ENCODE results near the gene DNER.
"Not testable (repeated sequence)": the region's sequence is repeated elsewhere in the genome, so short reads cannot be mapped to it uniquely, and the experiment has no call there.

The DNER gene

DNA sequence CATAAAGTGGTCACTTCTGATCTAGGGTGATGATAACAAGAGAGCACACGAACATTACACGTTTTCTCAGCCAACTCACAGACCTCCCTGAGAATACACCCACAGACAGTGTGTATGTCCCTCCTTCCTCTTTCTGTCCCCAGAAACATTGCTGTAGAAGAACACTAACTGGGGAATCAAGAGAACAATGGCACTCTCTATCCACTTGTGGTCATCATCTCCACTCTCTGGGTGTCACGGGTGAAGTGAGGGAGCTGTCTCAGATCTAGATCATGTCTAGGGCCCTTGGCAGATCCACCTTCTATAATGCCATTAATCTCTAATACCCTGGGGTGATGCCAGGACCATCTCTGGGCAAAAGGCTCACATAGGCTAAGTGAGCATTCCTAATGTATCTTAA lies 97.9 kb downstream of the DNER start:
- no peak for DNase-seq

DNA sequence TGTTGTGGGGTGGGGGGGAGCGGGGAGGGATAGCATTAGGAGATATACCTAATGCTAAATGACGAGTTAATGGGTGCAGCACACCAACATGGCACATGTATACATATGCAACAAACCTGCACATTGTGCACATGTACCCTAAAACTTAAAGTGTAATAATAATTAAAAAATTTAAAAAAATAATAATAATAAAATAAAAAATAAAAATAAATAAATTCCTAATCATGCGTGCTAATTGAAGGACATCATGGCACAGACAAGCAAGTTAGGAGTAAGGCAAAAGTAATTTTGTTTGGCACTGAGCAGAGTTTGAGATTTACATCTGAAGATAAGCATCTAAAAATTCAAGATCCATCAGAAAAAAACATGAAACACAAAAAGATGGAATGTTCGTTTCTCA lies 100.3 kb downstream of the DNER start:
- not testable (repeated sequence) for DNase-seq

DNA sequence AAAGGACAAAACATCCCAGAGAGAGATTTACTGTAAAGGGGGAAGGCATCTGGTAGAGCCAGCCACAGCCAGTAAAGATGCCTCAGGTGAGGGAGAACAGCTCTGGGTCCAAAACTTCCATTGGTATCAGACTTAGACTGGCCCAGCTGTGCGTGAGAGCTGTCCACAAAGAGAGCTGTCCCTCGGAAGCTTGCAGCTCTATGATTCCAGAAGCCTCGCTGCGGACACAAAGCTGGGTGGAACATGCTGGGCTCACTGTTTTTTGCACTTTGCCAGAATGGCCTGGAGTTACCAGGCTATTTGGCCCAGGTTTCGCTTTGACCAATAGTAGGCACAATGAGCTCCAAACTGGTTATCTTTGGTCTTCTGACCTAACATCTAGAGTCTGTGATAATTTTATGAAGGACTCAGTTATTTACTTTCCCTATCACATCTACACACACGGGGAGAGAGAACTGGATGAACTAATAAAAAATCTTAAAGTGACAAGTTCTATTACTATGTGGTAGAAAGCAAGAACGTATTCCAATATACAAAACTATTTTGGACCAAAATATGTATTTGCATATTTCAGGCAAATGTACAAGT lies 101.9 kb downstream of the DNER start:
- no peak for DNase-seq

DNA sequence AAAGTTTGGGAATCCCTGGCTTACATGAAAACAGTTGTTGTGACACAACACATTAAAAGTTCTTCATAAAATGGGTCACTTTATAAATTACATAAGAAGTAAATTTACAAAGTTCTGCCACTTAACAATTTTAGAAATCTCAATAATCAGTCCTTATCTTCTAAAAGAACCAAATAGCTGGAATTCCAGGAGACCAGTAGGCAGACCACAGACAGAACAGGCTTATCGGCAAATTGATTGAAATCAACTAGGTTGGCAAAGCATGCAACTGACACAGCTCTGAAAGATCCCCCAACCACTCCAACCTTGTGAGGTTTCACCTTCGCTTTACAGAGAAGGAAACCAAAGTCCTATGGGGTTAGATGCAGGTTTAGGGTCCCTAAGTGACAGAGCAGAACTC lies 103.0 kb downstream of the DNER start:
- no peak for DNase-seq

DNA sequence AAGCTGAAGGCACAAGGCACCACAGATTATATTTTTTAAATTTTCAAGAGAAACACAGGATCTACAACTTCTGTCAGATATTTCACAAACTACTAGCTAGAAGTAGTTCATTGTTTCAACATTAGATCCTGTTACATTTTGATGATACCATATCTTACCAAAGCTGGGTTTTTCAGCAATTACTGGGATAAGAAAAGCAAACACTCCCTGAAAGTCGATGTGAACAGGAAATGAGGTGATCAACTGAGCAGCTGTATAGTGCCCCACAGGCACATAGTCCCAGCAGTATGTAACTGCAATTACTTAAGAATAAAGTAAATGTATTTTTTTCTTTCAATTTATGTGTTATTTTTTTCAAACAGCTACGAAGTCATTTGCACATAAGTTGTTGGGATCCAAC lies 103.5 kb downstream of the DNER start:
- no peak for DNase-seq

DNA sequence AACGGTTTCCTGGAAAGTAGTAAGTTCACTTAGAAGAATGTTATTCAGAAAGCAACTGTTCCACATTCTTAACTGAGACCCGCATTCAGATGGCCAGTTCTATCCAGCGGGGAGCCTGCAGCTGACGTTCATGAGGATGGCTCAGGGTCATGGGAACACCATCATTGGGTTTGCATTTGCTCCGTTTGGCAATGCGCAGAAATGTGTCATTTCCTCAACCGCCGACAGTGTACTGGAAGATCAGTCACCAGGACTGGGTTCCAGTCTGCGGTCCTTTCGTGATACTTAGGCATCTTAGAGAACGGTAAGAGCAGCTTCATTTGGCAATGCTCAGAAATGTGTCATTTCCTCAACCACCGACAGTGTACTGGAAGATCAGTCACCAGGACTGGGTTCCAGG lies 104.0 kb downstream of the DNER start:
- DNase-seq = no peak

DNA sequence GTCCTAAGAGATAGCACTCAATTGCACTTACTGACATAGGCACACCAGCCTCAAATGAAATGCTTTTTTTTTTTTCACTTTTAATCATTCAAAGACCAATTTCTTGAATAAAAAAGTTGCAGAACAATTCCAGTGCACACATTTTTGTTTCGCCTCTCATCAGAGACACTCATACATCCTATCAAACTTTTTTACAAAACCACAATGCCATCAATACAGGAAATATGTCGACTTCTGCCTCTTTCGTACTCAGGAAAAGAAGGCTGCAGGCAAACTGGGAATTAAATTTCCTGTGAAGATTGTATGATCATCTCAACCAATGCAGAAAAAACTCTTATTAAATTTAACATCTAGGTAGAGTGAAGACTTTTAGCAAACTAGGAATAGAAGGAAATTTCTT lies 112.4 kb downstream of the DNER start:
- DNase-seq = no peak

DNA sequence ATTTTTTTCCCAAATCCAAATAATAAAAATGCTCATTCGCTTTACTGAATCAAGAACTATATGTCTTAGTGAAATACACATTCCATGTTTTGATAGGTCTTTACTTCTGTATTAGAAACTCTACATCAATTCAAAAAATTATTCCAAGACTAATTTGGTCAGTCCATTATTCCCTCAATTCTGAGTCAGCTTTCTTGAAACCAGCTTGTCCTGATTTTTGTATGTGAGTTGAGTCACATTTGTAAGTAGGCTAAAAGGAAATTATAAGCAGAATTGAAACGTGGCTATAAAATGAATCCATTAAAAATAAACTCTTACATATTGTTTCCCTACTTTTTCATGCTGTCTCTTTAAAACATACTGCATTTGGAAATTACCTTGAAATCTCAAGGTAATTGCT lies 113.0 kb downstream of the DNER start:
- DNase-seq = no peak

DNA sequence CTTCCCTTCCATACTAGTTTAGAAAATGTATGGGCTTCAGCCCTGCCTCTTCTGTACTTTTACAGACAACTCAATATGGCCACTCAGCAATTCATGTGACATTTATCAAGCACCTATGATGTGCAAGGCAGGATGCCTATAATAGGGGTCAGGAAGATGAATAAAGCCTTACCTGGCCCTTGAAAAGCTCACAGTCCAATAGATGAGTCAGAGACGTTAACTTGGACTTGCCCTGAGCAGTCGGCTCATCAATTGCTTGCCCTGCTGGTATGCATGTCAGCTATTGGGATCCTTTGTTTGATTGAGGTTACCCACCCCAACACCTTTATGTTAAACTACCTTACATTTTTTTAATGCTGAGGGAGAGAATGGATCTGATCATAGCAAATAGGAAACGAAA lies 116.1 kb downstream of the DNER start:
- no peak for DNase-seq

DNA sequence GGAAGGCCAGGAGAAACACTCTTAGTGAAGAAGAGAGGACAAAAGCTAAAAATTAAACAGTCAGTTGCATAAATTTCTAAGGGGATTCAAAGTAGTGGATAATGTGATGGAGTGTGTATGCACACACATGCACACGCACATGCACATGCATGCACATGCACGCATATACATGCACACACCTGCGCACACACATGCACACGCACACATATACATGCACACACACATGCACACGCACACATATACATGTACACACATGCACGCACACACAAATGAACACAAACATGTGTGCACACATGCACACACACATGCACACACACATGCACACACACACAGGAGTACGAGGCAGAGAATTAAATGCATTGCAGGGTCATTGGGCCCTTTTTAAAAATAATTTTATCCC lies 117.6 kb downstream of the DNER start:
- no peak for DNase-seq

DNA sequence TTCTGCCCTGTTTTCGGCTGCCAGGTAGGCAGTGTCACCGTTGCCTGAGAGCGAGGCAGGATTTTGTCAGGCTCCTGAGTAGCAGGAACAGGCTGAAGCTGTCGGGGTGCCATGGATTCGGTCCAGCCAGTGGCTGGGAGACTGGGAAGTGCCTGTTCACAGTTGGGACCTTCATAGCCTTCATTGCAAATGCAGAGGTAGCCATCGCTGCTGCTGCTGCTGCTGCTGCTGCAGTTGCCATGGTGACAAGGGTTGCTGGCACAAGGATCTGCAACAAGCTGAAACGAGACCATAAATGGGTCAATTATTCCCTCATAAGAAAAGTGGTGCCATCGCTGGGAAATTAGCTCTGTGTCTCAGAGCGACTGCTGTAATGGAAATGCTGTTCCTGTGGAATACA lies 122.7 kb downstream of the DNER start:
- no peak for DNase-seq

DNA sequence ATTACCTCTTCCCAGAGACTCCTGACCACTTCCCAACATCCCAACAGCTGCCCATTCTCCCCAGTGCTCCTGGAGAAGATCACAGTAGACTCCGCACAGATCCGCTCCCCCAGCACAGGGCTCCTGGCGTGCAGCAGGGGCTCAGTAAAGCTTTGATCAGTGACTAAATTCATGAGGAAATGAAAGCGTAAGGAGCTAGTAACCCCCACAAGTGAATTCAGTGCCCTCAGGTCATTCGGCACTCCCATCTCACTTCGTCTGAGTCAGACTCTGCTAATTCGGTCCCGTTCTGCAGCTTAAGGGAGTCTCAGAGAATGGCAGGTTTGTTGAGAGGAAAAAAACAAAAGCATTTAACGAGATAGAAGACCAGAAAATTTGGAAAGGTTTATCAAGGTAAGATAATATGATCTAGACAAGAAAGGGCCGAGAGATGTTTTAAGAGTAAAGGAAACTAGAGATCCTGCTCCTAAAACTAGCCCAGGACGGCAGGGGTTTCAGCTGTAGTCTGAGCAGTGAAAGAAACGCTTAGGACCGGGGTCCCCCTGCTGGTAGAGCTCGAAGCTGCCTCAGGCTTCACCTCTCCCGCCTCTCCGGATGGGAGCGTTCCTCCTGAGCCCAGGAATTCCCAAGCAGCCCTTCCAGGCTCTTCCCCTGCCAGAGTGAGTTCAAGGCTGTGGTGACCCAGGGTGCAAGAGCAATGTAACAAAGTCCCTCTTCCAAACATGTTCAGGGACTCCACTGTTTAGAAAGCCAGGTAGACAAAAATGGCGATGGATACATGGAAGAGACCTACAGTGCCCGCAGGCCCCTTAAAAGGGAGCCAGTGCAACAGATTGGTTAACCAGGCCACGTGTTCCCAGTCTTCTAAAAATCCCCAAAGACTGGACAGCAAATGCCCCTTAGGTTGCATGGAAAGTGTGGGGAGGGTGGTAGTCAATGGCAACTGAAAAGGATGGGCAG lies 127.3 kb downstream of the DNER start:
- no peak for DNase-seq

DNA sequence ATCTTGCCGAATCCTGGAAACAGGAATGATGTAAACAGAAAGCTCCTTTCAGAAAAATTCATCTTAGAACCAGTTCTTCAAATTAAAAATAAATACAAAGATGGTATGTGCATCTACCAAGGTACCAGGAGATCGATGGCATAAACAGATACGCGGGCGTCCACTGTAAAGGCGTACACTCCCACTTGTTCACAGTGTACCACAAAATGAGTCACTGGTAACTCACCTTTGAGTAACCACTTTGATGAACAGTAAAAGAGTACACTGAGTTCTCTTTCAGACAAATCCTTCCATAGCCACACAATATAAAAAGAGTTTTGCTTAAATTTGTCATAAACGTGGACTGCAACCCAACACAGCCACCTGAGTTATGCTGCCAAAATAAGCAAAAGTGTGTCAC lies 128.3 kb downstream of the DNER start:
- DNase-seq = no peak

DNA sequence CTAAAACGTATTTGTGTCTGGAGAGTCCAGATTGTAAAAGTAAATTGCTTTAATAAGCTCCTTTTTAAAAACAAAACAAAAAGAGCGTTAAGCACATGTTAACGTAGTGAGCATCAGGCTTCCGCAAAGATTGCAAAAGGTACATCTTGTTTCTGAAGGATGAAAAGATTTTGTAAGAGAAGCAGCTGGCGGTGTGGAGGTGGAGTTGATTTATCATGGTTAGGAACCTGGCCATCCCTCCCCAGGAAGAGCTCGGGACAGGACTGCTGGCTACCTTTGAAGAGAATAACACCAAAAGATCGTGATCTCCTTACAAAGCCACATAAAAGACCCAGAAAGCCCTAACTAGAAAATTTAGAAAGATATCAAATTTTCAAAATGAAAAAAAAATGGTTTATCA lies 132.2 kb downstream of the DNER start:
- DNase-seq = no peak

DNA sequence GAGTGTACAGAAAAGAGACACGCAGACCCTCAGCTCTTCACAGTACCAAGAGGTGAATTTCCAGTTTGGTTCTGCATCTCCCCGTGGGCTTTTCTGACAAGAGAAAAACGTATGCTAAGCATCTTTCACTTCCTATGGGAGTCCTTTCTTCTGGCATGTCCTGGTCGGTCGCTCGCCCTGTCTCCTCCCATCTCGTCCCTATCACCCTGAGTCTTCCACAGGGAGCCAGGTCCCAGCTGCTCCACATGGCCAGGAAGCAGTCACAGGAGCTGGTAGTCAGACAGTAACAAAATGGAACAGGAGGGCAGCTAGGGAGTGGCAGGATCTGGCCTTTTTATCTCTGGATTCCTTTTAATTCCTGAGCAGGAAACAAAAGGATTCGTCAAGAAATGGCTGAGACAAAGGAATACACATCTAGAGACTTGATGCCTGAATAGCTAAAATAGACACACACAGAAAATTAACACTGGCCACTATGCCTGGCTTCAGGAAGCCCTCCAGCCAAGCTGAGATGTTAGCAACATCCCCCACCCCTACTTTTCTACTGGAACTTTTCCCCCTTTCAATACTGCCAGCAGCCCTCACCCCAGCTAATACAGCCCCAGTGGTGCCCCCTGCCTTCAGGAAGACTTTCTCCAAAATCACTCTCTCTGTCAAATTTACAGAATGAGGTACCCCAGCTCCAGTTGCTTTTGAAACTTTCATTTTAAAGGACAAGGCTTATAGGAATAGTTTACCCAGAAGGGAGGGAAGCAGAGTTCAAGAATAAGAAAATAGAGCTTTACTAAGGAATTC lies 136.1 kb downstream of the DNER start:
- no peak for DNase-seq

DNA sequence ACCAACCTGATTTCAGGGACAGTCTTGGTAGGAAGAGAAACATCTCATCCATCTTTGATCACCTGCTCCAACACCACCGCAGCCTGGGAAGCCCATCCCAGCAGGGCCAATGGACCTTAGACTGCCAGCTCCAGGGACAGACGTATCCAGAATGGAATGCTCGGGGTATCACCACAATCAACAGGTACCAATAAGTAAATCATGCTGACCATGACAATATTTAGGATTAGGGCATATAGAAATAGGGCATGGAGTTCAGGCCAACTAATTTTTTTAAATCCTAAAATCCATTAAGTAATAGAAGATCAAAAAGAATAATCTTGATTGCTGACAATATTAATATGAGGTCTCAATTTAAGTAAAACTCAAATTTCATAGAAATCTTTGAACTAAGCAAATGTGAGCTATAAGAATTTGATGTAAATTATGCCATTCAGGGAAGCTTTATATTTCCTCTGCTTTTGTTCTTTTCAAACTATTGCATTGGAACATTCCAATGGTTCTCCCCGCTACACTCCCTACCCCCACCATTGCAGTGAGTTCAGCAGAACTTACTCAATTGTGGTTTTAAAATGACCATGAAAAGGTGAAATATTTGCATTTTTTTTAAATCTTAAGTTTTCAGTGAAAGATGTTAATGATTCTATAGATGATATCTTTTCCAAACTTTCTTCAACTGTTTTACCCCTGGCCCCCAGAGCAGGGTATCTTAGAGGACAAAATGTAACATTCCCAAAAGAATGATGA lies 138.6 kb downstream of the DNER start:
- no peak for DNase-seq

DNA sequence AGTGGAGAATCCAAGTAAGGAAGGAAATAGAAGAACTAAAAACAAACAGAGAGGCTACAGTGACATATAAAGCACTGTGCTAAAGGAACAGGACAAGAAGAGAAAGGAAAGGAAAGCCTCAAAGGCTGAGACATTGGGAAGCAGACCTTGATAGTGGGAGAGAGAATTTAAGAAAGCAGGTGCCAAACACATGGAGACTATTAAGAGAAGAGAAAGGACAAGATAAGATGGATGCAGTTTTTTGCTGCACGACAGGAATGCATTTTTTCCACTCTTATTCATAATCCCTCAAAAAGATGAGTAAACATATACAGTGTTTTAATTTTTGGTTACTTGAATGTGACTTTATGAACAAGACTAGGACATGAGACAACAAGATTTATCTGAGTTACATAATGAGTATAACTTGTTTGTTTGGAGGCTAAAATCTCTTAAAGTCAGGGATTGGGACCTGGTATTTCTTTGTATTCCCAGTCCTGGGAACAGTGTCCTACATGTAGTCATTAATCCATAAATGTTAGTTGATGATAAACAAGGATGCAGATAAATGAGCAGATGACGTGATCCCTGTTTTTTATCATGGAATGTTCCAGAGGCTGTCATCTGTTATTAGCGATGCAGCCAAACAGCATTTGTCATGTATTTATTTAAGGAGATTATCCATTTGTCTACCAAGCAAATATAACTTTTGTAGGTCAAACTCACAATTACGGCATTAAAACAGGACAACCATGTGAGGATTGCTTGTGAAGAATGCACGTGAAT lies 141.7 kb downstream of the DNER start:
- DNase-seq = no peak

DNA sequence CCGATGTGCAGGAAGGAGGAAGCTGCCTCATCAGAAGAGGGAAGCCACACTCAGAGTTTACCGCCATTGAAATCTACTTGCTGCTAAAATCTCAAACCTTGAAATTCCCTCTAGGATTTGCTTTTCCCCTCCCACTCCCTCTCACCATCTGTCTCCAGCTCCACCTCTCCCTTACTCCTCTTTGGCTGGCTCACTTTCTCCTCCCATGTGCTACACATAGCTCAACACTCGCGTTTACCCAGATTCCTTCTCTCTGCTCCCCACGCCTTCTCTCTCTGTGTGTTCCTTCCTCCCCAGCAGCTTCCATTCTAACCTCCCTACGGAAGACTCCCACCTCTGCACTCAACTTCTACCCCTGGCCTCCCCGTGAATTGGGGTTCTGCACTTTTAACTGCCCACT lies 143.1 kb downstream of the DNER start:
- no peak for DNase-seq

DNA sequence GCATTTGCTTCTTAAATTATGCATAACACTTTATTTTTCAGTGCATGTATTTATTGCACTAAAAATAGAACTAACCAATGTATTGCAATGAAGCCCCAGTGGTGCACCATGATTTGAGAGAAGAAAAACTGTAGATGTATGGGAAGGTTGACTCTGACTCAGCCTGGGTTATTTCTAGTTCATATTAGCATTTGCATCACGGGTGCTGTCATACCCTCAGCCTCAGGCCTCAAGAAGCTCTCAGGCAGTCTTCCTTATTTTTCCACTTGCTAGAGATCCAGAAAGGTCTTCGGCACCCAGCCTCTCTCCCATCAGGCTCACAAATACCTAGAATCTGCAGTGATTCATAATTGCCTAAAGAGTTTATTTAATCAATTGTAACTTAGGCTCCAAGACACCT lies 148.0 kb downstream of the DNER start:
- no peak for DNase-seq

DNA sequence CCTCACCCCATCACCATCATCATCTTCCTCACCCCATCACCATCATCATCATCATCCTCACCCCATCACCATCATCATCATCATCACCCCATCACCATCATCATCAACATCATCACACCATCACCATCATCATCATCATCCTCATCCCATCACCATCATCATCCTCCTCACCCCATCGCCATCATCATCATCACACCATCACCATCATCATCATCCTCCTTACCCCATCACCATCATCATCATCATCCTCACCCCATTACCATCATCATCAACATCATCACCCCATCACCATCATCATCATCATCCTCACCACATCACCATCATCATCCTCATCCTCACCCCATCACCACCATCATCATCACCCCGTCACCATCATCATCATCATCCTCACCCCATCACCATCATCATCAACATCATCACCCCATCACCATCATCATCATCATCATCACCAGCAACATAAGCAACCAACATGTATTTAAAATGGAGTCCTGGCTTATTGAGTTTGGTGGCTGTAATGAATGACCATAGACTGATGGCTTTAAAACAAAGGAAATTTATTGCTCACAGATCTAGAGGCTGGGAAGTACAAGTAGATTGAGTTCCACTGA lies 150.0 kb downstream of the DNER start:
- DNase-seq = no peak

DNA sequence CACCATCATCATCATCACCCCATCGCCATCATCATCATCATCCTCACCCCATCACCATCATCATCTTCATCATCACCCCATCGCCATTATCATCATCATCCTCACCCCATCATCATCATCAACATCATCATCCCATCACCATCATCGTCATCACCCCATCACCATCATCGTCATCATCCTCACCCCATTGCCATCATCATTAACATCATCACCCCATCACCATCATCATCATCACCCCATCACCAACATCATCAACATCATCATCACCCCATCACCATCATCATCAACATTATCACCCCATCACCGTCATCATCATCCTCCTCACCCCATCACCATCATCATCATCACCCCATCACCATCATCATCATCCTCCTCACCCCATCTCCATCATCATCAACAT lies 151.0 kb downstream of the DNER start:
- no peak for DNase-seq
